AG04449 (cell line): ENCODE measurements around the gene GZMB.
A peak's percentile ranks its signal among the peaks of the same experiment; 100 is the strongest.
"Not testable (repeated sequence)": the region's sequence is repeated elsewhere in the genome, so short reads cannot be mapped to it uniquely, and the experiment has no call there.

Source experiments
- CTCF ChIA-PET: fragments of 350-600 bp; formaldehyde crosslinking; extraction: SDS; loops from one replicate; lab custom pipeline; 2021; ENCODE audit warnings: antibody characterized with exemption; lab: Yijun Ruan, JAX
- POLR2A ChIA-PET: fragments of 400-600, 350-600 bp; formaldehyde crosslinking; extraction: SDS; loops from one replicate; lab custom pipeline; 2020; ENCODE audit warnings: antibody characterized with exemption, inconsistent platforms; lab: Yijun Ruan, JAX
- DNase-seq: peaks from one replicate; pipeline ENCODE4 v3.0.0-alpha.2; 2010; ENCODE audit warnings: low read depth, low spot score
- H3K4me3 ChIP-seq: 2 replicates; pipeline ENCODE4 v1.5.1; 2011; ENCODE audit warnings: low read depth, mild to moderate bottlenecking, control low read depth, low read length
- CTCF ChIP-seq: IDR thresholded peaks from one replicate; pipeline ENCODE4 v1.5.1; 2011; ENCODE audit warnings: mild to moderate bottlenecking, moderate library complexity, low read length, control low read depth, inconsistent platforms; ENCODE audit not compliant: insufficient read depth; ENCODE audit errors: missing control alignments

Gene GZMB

GRCh38 chr14:24606297-24606696, 27.7 kb downstream of the GZMB start:
- no peak overlapping the region for H3K4me3 ChIP-seq
- no peak for DNase-seq
- POLR2A ChIA-PET = no interaction called here
- TF ChIP-seq CTCF = no peak
- CTCF ChIA-PET = no interaction called here

- peak; percentile 24 for TF ChIP-seq CTCF
- ChIA-PET CTCF (no interaction called here), POLR2A (no interaction called here)
- DNase-seq = no peak
- no peak overlapping the region for H3K4me3 ChIP-seq
Observed at GRCh38 chr14:24605435-24606190, 28.4 kb downstream of the GZMB start.

- DNase-seq = no peak
- ChIA-PET POLR2A (no interaction called here), CTCF (no interaction called here)
- no peak for TF ChIP-seq CTCF
- no peak overlapping the region for H3K4me3 ChIP-seq
Observed at GRCh38 chr14:24597403-24597802, 36.6 kb downstream of the GZMB start.

- POLR2A ChIA-PET = no interaction called here
- TF ChIP-seq CTCF = no peak
- DNase-seq = no peak
- CTCF ChIA-PET = no interaction called here
- no peak overlapping the region for H3K4me3 ChIP-seq
Observed at GRCh38 chr14:24595073-24595808, 38.7 kb downstream of the GZMB start.

GRCh38 chr14:24591004-24591403, 43.0 kb downstream of the GZMB start:
- CTCF ChIA-PET = not testable (repeated sequence)

GRCh38 chr14:24584402-24584801, 49.6 kb downstream of the GZMB start:
- CTCF ChIA-PET, DNase-seq, POLR2A ChIA-PET: not testable (repeated sequence)

More at GRCh38 chr14:24591004-24591403, 43.0 kb downstream of the GZMB start:
- POLR2A ChIA-PET, H3K4me3 ChIP-seq, DNase-seq: not testable (repeated sequence)

More at GRCh38 chr14:24584402-24584801, 49.6 kb downstream of the GZMB start:
- H3K4me3 ChIP-seq = not testable (repeated sequence)
